GM12891 (cell line): ENCODE results near the gene FCRLB.
"Not testable (repeated sequence)": the region's sequence is repeated elsewhere in the genome, so short reads cannot be mapped to it uniquely, and the experiment has no call there.

ENCODE experiments used
- PAX5 ChIP-seq: IDR thresholded peaks from 2 replicates; pipeline ENCODE4 v1.6.1; 2011; ENCODE audit warnings: low read length, moderate library complexity, mild to moderate bottlenecking; ENCODE audit not compliant: insufficient read depth, severe bottlenecking
- POLR2A ChIP-seq: IDR thresholded peaks from 2 replicates; pipeline ENCODE4 v1.6.1; 2011; ENCODE audit warnings: low read depth, low read length, control low read depth
- POLR2AphosphoS5 ChIP-seq: IDR thresholded peaks from 2 replicates; pipeline ENCODE4 v1.6.1; 2011; ENCODE audit warnings: low read depth, low read length, control low read depth
- POU2F2 ChIP-seq: IDR thresholded peaks from 2 replicates; pipeline ENCODE4 v1.6.1; 2011; ENCODE audit warnings: low read depth, mild to moderate bottlenecking, control low read depth, low read length, moderate library complexity
- TAF1 ChIP-seq: IDR thresholded peaks from 2 replicates; pipeline ENCODE4 v1.6.1; 2011; ENCODE audit warnings: low read depth, low read length, control low read depth

DNA sequence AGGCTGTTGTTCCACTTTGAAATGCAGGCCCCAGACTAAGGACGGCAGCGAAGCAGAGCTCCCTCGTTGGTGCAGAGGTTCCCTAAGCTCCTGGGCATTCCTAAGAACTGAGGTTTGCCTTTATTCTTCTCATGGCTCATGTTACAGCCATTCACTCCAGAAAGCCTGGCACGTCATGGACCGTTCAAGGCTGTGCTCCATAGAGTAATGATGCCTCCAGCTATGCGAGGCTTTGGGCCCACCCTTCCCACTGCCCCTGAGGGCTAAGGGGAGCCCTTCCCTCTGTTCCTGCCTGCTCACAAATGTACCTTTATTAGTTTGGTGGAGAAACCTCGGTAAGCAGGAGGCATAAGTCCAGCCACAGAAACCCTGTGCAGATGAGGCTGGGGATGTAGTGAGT lies 47.9 kb upstream of the FCRLB start:
- TF ChIP-seq POLR2AphosphoS5, POLR2A, POU2F2, PAX5, TAF1: not testable (repeated sequence)
